ENCODE data around the gene DOCK7. TPM values are rescaled to one million over a fixed set of nuclear protein-coding genes. Genes with fewer than 3 reads are reported as not detected.
"Not testable (repeated sequence)": the region's sequence is repeated elsewhere in the genome, so short reads cannot be mapped to it uniquely, and the experiment has no call there.

DOCK7 gene
- total RNA-seq, 1 experiment from 2014 or later, result 70.1 TPM

DNA sequence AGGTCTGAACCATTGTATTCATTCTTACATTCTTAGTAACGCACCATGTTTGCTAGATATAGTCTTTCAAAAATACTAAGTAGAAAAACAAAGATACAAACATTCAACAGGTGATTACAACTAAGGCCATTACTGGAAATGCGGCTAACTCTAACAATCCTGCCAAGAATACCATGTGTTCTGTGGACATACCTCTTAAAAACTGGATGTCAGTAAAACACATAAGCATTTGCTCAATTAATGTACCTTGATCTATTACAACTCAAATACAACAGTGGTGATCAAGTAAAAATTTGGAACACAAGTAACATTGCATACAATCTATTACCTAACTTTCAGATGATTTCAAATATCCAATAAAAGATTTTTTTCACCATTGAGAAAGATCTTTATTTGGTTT lies 75.4 kb downstream of the DOCK7 start:
- TF ChIP-seq EZH2phosphoT487 (IDR thresholded peaks at IDR 0.05; ENCODE audit: borderline replicate concordance, low read length), result no peak
- TF ChIP-seq, protein P1, sequence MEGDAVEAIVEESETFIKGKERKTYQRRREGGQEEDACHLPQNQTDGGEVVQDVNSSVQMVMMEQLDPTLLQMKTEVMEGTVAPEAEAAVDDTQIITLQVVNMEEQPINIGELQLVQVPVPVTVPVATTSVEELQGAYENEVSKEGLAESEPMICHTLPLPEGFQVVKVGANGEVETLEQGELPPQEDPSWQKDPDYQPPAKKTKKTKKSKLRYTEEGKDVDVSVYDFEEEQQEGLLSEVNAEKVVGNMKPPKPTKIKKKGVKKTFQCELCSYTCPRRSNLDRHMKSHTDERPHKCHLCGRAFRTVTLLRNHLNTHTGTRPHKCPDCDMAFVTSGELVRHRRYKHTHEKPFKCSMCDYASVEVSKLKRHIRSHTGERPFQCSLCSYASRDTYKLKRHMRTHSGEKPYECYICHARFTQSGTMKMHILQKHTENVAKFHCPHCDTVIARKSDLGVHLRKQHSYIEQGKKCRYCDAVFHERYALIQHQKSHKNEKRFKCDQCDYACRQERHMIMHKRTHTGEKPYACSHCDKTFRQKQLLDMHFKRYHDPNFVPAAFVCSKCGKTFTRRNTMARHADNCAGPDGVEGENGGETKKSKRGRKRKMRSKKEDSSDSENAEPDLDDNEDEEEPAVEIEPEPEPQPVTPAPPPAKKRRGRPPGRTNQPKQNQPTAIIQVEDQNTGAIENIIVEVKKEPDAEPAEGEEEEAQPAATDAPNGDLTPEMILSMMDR (conservative IDR thresholded peaks at IDR 0.05; ENCODE audit: low read depth, low read length), result no peak
- no peak for TF ChIP-seq EZH2 (IDR thresholded peaks at IDR 0.05; ENCODE audit: low read length, unreplicated experiment)
- H3K36me3 ChIP-seq (ENCODE audit: low read depth, low read length), result 0 out of 2 replicates have a peak, but pooled peaks cover 3% of the 10 kb centered on the region
- H3K79me2 ChIP-seq (ENCODE audit: low read length), result no peaks in the 10 kb centered on the region
- H3F3A ChIP-seq (ENCODE audit: low read length, unreplicated experiment), result no peaks in the 10 kb centered on the region
- H3K9me3 ChIP-seq (ENCODE audit: low read length), result no peaks in the 10 kb centered on the region
- H4K20me1 ChIP-seq (ENCODE audit: low read length), result no peaks in the 10 kb centered on the region
- no peak overlapping the region for H3K27ac ChIP-seq (ENCODE audit: low read length)
- POLR2A ChIA-PET (ENCODE audit: unreplicated experiment), result no interaction called here
- CTCF ChIA-PET, result no interaction called here
- no peaks in the 10 kb centered on the region for H3K27me3 ChIP-seq (ENCODE audit: low read length)
- H3K4me1 ChIP-seq (ENCODE audit: insufficient read depth, low read length), result peaks cover 9% of the 10 kb centered on the region
- no peaks in the 10 kb centered on the region for H3K9me2 ChIP-seq (replicated peaks; ENCODE audit: low read length)
- no peak overlapping the region for H3K4me3 ChIP-seq (ENCODE audit: low read length)
- no peak for ATAC-seq
- H3K4me2 ChIP-seq (ENCODE audit: low read length), result no peak overlapping the region
- intact Hi-C loops (cut with micrococcal nuclease), result no loop called here
- no TSS peak for BruUV-seq (replicated peaks)
- H2AFZ ChIP-seq (ENCODE audit: low read length), result no peak overlapping the region
- DNase-seq, result no peak
- no peak overlapping the region for H3K9ac ChIP-seq (ENCODE audit: low read length)

DNA sequence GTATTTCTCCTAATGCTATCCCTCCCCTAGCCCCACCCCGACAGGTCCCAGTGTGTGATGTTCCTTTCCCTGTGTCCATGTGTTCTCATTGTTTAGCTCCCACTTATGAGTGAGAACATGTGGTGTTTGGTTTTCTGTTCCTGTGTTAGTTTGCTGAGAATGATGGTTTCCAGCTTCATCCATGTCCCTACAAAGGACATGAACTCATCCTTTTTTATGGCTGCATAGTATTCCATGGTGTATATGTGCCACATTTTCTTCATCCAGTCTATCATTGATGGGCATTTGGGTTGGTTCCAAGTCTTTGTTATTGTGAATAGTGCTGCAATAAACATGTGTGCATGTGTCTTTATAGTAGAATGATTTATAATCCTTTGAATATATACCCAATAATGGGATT lies 77.6 kb downstream of the DOCK7 start:
- DNase-seq; H3K9ac ChIP-seq (ENCODE audit: low read length); H3K9me2 ChIP-seq (replicated peaks; ENCODE audit: low read length); H4K20me1 ChIP-seq (ENCODE audit: low read length); H3K4me2 ChIP-seq (ENCODE audit: low read length); H3K27me3 ChIP-seq (ENCODE audit: low read length); CTCF ChIA-PET; H3K9me3 ChIP-seq (ENCODE audit: low read length); H3K79me2 ChIP-seq (ENCODE audit: low read length); H3K4me3 ChIP-seq (ENCODE audit: low read length); BruUV-seq (replicated peaks); intact Hi-C loops (cut with micrococcal nuclease); ATAC-seq; H3K27ac ChIP-seq (ENCODE audit: low read length); H3K4me1 ChIP-seq (ENCODE audit: insufficient read depth, low read length); H2AFZ ChIP-seq (ENCODE audit: low read length); H3F3A ChIP-seq (ENCODE audit: low read length, unreplicated experiment); H3K36me3 ChIP-seq (ENCODE audit: low read depth, low read length); POLR2A ChIA-PET (ENCODE audit: unreplicated experiment): not testable (repeated sequence)

DNA sequence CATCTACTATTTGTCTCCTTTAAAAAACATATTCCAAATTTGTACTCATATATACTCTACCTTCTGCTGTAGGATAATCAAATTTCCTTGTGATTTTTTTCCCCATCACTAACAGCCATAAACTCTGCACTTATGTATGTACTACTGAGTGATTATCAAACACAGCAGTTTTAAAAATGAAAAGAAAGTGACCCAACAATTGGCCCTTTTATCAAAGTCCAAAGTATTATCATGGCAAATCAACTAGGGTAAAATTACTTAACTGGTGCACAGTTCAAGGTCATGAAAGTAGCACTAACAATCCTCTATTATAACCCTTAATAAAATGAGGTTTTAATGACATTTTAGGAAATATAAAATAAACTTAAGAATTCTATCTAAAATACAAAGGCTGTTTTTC lies 79.3 kb downstream of the DOCK7 start:
- Histone ChIP-seq H4K20me1 (ENCODE audit: low read length) (no peaks in the 10 kb centered on the region), H3K36me3 (ENCODE audit: low read depth, low read length) (0 out of 2 replicates have a peak, but pooled peaks cover 3% of the 10 kb centered on the region), H3K9me2 (replicated peaks; ENCODE audit: low read length) (no peaks in the 10 kb centered on the region), H3K27ac (ENCODE audit: low read length) (no peak overlapping the region), H3F3A (ENCODE audit: low read length, unreplicated experiment) (no peaks in the 10 kb centered on the region), H3K79me2 (ENCODE audit: low read length) (no peaks in the 10 kb centered on the region), H3K9ac (ENCODE audit: low read length) (no peak overlapping the region), H3K9me3 (ENCODE audit: low read length) (no peaks in the 10 kb centered on the region), H3K4me1 (ENCODE audit: insufficient read depth, low read length) (peaks cover 2% of the 10 kb centered on the region), H3K27me3 (ENCODE audit: low read length) (no peaks in the 10 kb centered on the region), H2AFZ (ENCODE audit: low read length) (no peak overlapping the region), H3K4me2 (ENCODE audit: low read length) (no peak overlapping the region), H3K4me3 (ENCODE audit: low read length) (no peak overlapping the region)
- ChIA-PET POLR2A (ENCODE audit: unreplicated experiment) (no interaction called here), CTCF (no interaction called here)
- ATAC-seq (no peak), DNase-seq (no peak)
- intact Hi-C loops (cut with micrococcal nuclease), result no loop called here
- TF ChIP-seq EZH2phosphoT487 (IDR thresholded peaks at IDR 0.05; ENCODE audit: borderline replicate concordance, low read length) (no peak), EZH2 (IDR thresholded peaks at IDR 0.05; ENCODE audit: low read length, unreplicated experiment) (no peak)
- no TSS peak for BruUV-seq (replicated peaks)

DNA sequence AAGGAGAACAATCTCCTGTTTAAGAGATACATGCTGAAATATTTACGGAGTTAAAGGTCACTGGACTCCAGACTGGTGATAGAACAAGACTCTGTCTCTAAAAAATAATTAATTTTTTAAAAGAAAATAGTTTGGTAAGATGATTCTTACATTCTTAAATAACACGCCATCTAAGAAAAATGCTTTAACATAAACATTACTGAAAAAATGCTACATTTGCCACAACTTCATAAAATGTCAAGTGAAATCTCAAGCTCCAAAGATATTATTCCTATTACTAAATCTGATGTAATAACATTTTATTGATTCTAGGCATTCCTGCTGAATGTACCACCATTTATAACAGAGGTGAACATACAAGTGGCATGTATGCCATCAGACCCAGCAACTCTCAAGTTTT lies 86.7 kb downstream of the DOCK7 start:
- BruUV-seq (replicated peaks), result no TSS peak
- Histone ChIP-seq H3K4me1 (ENCODE audit: insufficient read depth, low read length) (no peaks in the 10 kb centered on the region), H4K20me1 (ENCODE audit: low read length) (no peaks in the 10 kb centered on the region), H3K9me2 (replicated peaks; ENCODE audit: low read length) (no peaks in the 10 kb centered on the region), H3K27ac (ENCODE audit: low read length) (no peak overlapping the region), H3F3A (ENCODE audit: low read length, unreplicated experiment) (no peaks in the 10 kb centered on the region), H2AFZ (ENCODE audit: low read length) (no peak overlapping the region), H3K27me3 (ENCODE audit: low read length) (no peaks in the 10 kb centered on the region), H3K9ac (ENCODE audit: low read length) (no peak overlapping the region), H3K4me3 (ENCODE audit: low read length) (no peak overlapping the region), H3K36me3 (ENCODE audit: low read depth, low read length) (no peaks in the 10 kb centered on the region), H3K4me2 (ENCODE audit: low read length) (no peak overlapping the region), H3K79me2 (ENCODE audit: low read length) (no peaks in the 10 kb centered on the region), H3K9me3 (ENCODE audit: low read length) (no peaks in the 10 kb centered on the region)
- ChIA-PET CTCF (no interaction called here), POLR2A (ENCODE audit: unreplicated experiment) (no interaction called here)
- no peak for TF ChIP-seq EZH2phosphoT487 (IDR thresholded peaks at IDR 0.05; ENCODE audit: borderline replicate concordance, low read length)
- TF ChIP-seq, protein P1 (conservative IDR thresholded peaks at IDR 0.05; ENCODE audit: low read depth, low read length), result no peak
- no peak for TF ChIP-seq EZH2 (IDR thresholded peaks at IDR 0.05; ENCODE audit: low read length, unreplicated experiment)
- DNase-seq (no peak), ATAC-seq (no peak)
- intact Hi-C loops (cut with micrococcal nuclease), result no loop called here
